NK-92 (cell line): ENCODE data around the gene CEP170B.
"Not testable (repeated sequence)": the region's sequence is repeated elsewhere in the genome, so short reads cannot be mapped to it uniquely, and the experiment has no call there.

Experiments used
- DNase-seq: peaks from one replicate; lab custom pipeline; 2025; ENCODE audit not compliant: unreplicated experiment; lab: John Stamatoyannopoulos, UW

The CEP170B gene

DNA sequence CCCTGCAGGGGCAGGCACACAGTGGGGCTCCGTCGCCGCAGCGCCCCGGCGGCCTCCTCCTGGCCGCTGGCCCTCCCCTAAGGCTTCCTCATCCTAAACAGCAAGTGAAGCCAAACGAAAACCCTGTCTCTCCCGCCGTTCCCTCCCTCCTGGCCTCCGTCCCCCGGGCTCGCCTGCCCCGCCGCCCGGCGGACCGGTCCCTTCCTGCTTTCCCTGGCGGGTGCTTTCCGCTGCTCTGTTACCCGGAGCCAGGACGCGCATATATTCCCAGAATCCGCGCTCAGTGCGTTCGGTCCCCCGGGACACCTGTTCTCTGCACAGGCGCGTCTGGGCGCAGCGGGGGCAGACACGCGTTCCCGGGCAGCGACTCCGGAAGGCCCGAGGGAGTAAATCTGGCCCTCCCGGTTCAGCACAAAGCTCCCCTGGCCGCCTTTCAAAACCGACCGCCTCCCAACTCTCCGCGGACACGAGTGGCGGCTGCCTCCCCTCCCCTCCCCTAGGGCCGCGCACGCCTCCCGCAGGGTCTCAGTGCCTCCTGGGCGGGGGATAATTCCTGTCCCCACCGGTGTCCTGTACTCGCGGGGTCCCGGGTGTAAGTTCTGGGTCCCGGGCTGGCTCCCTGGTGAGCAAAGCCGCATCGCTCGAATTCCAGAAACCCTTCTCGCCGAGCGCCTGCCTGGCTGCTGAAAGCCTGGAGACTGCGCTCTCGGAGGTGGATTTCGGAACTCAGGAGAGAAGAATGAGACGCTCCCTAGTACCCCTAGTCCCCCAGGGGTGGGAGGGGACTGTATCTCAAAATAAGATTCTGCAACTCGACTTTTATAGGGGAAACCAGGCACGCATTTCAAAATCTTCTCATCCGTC, 21.4 kb upstream of the CEP170B start:
- DNase-seq, result no peak

DNA sequence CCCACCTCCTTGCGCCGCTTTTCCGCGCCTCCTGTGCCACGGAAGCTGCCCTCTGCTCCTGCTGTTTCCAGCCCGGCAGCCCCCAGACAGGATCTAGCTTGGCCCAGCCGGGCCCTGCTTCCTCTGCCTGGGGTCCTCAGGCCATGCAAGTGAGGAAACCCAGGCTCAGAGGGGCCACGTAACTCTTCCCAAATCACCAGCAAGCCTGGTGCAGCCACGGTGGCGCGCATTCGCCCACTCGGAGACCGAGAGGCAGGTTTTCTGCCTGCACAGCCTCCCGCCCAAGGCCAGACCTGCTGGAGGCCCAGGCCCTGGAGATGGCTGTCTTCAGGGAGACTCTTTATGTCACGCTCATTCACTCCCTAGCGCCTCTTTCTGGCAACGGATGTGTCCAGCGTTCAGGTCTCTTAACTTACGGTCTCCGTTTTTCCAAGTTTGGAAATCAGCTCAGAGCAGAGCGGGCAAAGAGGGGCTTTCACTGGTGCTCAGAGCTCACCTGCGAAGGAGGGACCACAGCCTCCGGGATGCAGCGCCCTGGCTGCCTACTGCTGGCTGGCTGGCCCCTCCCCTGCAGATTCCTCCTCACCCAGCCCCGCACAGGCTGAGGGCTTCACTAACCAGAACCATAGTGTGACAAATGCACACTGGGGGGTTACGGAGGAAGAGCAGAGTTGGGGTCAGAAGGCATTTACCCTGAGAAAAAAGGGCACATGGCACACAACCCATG, 20.6 kb upstream of the CEP170B start:
- no peak for DNase-seq

DNA sequence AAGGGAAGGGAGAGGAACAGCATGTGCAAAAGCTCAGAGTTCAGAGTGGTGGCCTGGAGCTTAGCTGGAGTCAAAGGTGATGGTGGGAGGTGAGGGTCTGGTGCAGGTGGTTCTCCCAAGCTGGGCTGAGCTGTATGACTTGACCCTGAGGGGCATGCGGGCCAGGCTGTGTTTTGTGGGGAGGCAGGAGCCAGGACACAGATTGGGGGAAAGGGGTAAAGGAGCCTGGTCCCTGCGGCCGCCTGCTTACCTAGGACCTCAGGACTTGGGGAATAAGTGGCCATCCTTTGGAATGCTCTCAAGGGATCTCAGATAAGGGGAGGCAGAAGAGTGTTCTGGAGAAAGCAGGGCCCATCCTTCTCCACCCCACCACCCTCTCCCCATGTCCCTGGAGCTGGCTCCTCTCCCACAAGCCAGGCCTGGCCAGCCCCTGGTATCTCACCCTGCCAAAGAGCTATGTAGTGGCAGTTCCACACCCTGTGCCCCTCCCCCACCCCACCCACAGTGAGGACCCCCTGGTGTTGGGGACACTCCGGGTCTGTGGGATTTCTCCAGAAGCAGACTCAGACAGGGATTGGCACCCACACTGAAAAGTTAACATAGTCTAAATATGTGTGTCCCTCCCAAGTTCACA, 19.9 kb upstream of the CEP170B start:
- no peak for DNase-seq

DNA sequence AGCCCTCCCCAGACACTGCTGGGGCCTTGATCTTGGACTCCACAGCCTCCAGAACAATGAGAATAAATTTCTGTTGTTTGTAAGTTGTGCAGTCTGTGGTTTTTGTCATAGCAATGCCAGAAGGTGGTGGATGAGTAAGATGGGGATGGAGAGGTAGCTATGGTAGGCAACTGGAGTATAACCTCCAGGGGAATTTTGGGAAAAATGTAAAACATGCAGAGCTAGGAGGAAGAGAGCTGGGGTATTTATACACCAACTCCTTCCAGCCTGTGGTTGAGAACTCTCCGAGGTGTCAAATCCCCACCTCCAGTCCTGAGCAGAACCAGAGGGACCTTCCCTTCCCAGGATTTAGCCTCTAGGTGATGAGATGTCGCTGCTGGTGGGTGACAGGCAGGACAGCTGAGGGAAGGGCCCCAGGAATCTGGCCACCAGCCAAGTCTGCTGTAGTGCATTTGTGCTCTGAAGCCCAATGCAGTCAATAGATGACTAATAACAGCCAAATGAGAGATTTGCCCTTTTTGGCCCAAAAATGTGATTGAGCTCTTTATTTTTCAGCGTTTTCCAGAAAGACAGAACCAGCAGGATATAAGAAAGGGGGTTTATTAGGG, 19.1 kb upstream of the CEP170B start:
- DNase-seq, result no peak

DNA sequence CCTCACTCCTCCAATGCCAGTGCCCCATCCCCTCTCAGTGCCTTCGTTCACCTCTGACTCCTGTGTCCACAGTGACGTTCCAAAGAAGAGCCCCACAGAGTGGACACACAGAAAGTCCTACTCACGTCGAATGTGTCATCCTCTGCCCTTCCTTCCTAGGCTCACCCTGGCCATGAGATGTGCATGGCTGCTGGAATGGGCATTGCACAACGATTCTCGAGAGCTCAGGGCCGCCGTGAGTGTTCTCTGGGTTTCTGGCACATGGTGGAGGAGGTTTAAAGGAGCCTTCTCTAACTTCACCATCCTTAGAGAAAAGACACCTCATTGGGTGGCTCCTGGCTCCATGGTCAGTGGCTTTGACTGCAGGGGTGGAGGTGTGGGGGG, 12.8 kb upstream of the CEP170B start:
- DNase-seq, result no peak

DNA sequence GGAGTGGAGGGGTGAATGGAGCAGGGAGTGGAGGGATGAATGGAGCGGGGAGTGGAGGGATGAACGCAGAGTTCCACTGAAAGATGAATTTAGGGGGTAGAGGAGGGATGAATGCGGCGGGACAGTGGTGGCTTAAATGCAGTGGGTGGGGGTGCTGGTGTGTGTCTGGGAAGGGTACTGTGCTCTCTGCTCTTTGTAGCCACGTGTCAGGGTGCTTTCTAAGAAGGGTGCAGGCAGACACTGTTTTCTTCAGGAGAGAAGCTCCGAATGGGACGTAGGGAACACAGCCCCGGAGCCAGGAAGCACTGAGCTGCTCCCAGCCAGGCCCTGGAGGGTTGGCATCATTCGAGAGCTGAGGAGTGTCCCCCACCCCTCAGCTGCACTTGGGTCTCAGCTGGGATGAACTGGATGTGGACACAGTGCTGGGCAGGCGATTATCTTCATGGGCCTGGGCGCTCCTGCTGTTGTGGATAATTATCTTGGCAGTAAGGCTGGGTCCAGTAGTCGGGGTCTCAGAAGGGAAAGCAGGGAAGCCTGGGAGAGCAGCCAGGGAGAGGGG, 9.5 kb upstream of the CEP170B start:
- no peak for DNase-seq

DNA sequence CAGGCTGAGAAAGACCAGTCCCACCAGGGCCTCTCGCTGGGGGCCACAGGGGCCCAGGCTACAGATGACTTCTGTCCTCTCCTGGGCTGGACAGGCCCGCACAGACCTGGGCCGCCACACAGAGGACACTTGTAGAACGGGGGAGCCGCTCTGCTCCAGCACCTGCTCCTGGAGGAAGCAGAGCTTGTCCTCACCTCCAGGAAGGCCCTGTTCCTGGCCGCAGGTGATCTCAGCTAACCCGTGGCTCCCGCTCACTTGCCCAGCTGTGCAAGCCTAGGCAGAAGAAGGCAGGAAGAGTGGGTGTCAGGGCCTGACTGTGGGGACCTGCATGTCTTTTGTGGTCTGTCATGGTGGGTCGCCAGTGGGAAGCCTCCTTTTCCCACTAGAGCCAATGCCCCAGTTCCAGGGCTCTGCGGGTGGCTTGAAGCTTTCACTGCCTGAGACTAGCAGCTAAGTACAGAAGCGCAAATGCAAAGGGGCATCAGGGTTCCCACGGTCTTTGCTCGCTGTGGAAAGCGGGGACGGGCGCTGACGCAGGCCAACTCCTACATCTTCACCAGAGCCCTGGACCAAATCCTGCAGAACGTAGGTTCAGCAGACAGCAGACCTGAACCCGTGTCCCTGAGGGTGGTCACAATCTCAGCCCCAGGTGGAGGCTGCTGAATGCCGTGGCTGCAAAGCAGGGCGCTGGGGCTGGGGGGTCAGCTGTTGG, 8.8 kb upstream of the CEP170B start:
- no peak for DNase-seq

DNA sequence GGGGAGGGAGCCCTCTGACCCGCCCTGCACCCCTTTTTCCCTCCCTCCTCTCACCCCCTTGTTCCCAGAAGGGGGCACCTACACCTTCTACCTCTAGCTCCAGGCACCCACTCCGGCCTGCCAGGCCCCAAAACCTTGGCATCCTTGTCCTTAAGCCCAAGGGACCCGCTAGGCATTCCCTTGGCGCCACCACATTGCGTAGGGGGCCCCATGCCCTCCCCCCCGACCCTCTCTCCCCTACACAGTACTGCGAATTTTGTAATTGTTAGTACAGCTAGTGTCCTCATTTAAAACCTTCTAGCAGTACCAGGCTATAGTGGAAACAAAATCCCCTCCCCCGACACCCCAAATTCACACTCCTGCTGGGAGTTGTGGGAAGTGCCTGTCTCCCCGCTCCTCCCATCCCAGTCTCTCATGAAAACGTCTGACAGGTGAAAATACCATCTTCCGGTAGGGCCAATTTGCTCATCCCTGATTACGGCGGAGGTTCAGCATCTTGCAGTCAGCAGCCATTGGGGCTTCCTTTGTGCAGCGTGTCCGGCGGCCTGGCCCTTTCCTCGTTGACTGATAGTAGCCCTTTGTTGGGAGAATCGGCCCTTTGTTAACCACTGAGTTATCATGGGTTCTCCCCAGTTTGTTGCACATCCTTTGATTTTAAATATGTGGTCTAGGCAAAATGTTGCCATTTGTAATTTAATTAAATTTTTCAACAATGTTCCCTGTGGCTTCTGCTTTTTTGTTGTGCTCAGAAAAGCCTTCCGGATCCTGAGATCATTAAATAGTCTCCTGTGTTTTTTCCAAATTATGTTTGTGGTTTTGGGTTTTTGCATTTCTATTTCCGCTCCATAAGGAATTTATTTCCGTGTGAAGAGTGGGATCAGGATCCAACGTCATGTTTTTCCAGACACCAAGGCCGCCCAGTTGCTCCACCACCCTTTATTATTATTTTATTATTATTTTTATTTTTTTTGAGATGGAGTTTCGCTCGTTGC, 7.9 kb upstream of the CEP170B start:
- no peak for DNase-seq

DNA sequence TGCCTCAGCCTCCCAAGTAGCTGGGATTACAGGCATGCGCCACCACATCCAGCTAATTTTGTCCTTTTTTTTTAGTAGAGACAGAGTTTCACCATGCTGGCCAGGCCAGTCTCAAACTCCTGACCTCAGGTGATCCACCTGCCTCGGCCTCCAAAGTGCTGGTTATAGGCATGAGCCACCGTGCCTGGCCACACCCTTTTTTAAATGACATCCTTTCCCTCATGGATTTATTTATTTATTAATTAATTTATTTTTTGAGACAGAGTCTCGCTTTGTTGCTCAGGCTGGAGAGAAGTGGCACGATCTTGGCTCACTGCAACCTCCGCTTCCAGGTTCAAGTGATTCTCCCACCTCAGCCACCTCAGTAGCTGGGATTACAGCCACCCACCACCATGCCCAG, 7.1 kb upstream of the CEP170B start:
- not testable (repeated sequence) for DNase-seq

DNA sequence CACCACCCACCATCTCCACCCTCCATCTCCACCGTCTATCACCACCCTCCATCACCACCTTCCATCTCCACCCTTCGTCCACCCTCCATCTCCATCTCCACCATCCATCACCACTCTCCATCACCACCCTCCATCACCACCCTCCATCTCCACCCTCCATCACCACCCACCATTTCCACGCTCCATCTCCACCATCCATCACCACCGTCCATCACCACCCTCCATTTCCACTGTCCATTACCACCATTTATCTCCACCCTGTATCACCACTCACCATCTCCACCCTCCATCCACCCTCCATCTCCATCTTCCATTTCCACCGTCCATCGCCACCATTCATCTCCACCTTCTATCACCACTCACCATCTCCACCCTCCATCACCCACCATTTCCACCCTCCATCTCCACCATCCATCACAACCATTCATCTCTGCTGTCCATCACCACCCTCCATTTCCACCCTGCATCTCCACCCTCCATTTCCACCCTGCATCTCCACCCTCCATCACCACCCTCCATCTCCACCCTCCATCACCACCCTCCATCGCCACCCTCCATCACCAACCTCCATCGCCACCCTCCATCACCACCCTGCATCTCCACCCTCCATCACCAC, 6.1 kb upstream of the CEP170B start:
- no peak for DNase-seq

DNA sequence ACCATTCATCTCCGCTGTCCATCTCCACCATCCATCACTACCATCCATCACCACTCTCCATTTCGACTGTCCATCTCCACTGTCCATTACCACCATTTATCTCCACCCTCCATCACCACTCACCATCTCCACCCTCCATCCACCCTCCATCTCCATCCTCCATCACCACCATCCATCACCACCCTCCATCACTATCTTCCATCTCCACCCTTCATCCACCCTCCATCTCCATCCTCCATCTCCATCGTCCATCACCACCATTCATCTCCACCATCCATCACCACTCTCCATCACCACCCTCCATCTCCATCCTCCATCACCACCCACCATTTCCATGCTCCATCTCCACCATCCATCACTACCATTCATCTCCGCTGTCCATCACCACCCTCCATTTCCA, 5.2 kb upstream of the CEP170B start:
- no peak for DNase-seq

DNA sequence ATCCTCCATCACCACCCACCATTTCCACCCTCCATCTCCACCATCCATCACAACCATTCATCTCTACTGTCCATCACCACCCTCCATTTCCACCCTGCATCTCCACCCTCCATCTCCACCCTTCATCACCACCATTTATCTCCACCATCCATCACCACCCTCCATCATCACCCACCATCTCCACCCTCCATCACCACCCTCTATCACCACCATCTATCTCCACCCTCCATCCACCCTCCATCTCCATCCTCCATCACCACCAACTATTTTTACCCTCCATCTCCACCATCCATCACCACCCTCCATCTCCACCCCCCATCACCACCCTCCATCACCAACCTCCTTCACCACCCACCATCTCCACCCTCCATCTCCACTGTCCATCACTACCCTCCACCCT, 4.7 kb upstream of the CEP170B start:
- DNase-seq, result no peak

DNA sequence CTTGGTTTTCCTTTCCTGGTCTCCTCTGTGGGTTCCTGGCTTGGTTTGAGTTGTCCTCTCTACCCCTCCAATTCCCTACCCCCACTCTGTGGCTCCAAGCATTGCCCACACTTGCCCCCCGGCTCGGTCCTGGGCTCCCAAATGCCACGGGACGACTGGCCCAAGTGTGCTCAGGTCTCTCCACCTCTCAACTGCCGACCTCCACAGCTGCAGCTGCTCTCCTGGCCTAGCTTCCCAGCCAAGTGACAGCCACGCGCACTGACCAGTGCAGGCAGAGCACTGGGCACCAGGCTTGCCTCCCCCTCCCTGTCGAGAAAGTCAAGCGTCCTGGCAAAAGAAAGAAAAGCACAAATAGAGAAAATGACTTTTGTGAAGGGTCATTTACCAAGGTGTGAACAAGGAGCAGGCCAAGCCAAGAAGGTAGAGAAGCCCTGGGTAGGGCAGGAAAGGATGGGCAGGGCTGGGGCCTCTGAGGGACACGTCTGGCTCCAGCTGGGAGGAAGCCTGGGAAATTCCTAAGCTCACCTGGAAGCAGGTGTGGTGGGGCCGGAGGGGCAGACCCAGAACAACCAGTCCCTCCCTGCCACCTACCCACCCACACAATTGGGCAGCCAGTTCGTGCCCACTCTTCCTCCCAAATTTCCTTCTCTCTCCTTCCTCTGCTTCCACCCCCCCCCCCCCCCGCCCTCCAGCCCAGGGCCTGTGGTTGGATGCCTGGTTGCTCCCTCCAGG, 1.8 kb upstream of the CEP170B start:
- no peak for DNase-seq

DNA sequence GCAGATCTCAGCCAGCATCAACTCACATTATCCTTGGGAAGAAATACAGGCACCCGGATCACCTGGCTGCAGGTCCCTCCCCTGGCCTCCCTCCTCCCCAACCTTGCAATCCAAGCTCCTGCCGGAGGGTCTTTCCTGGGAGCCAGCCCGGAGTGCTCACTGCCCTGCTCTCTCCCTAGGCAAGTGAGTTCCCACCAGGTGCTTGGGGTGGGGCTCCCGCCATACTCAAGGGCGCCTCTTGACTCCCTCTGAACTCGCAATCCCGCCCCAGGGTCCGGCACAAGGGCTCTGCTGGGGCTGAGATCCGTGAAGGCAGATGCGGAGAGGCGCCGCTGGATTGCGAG, 1.2 kb upstream of the CEP170B start:
- DNase-seq, result no peak

DNA sequence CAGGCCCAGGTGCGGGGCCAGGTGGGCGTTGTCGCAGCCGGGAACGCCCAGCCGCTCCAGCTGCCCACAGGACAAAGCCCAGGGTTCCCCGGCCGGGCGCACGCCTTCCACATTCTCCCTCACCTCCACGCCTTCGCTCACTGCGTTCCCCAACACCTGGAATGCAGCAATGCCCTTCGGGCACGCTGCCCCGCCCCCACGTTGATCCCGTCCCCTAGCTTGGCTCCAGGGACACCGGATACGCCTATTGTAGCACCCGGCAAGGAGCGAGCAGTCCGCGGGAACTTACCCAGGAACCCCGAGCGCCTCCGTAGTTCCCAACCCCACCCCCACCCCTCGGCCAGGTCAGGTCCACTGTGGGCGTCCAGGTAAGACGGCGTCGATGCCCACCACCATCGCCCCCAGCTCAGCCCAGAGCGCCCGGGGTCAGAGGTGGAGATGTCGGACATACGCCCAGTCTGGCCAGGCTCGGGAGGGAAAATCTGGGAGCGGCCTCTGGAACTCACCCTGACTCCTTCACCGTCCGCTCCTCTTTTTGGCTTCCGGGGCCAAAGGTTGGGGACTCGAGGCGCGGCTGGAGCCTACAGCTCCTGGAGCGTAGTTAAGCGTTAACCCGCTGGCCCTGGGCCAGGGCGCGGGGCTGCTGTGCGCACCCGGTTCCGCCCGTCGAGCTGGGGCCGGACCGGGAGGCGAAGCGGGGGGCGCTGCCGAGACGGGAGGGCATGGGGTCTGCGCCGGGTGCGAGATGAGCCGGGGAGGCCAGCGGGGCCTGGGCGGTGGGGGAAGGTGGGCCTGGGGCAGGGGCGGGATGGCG, 594 bp upstream of the CEP170B start:
- no peak for DNase-seq

DNA sequence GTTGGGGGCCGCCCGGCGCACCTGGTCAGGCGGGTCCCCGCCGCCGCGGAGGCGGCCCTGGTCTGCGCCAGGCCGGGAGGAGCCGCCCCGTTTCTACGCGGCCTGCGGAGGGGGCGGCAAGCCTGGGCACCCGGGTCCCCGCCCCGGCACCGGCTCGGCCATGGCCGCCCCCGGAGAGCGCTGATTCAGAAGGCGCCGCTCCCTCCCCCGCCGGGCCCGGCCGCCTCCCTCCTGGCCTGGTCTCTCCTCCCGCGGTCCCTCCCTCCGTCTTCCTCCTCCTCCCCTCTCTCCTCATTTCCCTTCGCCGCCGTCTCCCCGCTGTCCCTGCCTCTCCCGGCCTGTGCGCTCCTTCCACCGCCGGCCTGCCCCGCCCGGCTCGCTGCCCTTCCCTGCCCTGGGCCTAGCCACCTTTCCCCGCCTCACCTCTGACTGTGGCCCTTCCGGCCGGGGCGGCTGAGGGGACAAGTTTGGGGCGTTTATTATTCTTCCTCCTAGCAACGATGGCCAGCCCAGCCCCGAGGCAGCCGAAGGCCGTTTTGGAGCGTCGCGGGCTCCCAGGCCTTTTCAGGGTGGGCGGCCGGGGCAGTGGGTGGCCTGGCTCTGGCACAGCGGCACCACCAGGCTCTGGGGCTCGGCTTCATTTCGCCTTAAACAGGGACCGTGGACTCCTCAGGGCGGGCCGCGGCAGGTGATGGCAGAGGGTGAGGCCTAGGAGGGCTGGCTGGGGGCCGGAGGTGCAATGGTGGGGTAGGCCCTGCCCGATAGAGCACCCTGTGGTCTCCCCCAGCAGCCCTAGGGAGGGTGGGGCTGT, 768 bp downstream of the CEP170B start:
- DNase-seq, result no peak
